ENCODE measurements around the gene G6PC2. TPM values are rescaled to one million over a fixed set of nuclear protein-coding genes. Genes with fewer than 3 reads are reported as not detected.
A peak's percentile ranks its signal among the peaks of the same experiment; 100 is the strongest.

G6PC2 gene
- total RNA-seq, 2 experiments from 2014 or later, result not detected

GRCh38 chr2:168889635-168890005, 11.5 kb upstream of the G6PC2 start:
- Histone ChIP-seq H3K36me3 (ENCODE audit: insufficient read depth, low read length) (peaks cover 39% of the 10 kb centered on the region), H3K9me3 (ENCODE audit: low read length) (no peaks in the 10 kb centered on the region), H3K4me3 (ENCODE audit: low read depth, low read length, poor library complexity, severe bottlenecking) (peak overlapping the region; percentile 93), H3K4me1 (ENCODE audit: insufficient read depth, low read length, poor library complexity, severe bottlenecking) (peaks cover 5% of the 10 kb centered on the region), H3K9me2 (ENCODE audit: insufficient read depth, low read length) (0 out of 2 replicates have a peak, but pooled peaks cover 3% of the 10 kb centered on the region), H3K27ac (ENCODE audit: low read depth, low read length, poor library complexity, severe bottlenecking) (peak overlapping the region; percentile 49), H3K4me2 (ENCODE audit: low read length) (peak overlapping the region; percentile 83), H2AFZ (ENCODE audit: low read length) (peak overlapping the region; percentile 96; the same call in 1 of the 2 replicates), H3K79me2 (ENCODE audit: insufficient read depth, low read depth, low read length) (peaks cover 12% of the 10 kb centered on the region), H4K20me1 (ENCODE audit: insufficient read depth, low read length) (no peaks in the 10 kb centered on the region)
- intact Hi-C loops (cut with micrococcal nuclease; ENCODE audit: unreplicated experiment), result loop anchor here (10.0 kb wide), 1 partner anchor 645 kb away; the partner anchor contains the start of gene STK39
- ChIA-PET POLR2A (no interaction called here), CTCF (ENCODE audit: unreplicated experiment) (no interaction called here)
- TF ChIP-seq, protein P1, sequence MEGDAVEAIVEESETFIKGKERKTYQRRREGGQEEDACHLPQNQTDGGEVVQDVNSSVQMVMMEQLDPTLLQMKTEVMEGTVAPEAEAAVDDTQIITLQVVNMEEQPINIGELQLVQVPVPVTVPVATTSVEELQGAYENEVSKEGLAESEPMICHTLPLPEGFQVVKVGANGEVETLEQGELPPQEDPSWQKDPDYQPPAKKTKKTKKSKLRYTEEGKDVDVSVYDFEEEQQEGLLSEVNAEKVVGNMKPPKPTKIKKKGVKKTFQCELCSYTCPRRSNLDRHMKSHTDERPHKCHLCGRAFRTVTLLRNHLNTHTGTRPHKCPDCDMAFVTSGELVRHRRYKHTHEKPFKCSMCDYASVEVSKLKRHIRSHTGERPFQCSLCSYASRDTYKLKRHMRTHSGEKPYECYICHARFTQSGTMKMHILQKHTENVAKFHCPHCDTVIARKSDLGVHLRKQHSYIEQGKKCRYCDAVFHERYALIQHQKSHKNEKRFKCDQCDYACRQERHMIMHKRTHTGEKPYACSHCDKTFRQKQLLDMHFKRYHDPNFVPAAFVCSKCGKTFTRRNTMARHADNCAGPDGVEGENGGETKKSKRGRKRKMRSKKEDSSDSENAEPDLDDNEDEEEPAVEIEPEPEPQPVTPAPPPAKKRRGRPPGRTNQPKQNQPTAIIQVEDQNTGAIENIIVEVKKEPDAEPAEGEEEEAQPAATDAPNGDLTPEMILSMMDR (conservative IDR thresholded peaks at IDR 0.05; ENCODE audit: low read length), result no peak
- no peak for TF ChIP-seq EZH2phosphoT487 (IDR thresholded peaks at IDR 0.05; ENCODE audit: borderline replicate concordance, low read depth, low read length)
- DNase-seq (ENCODE audit: low spot score), result peak; percentile 24
- no TSS peak for BruUV-seq (replicated peaks)

DNA sequence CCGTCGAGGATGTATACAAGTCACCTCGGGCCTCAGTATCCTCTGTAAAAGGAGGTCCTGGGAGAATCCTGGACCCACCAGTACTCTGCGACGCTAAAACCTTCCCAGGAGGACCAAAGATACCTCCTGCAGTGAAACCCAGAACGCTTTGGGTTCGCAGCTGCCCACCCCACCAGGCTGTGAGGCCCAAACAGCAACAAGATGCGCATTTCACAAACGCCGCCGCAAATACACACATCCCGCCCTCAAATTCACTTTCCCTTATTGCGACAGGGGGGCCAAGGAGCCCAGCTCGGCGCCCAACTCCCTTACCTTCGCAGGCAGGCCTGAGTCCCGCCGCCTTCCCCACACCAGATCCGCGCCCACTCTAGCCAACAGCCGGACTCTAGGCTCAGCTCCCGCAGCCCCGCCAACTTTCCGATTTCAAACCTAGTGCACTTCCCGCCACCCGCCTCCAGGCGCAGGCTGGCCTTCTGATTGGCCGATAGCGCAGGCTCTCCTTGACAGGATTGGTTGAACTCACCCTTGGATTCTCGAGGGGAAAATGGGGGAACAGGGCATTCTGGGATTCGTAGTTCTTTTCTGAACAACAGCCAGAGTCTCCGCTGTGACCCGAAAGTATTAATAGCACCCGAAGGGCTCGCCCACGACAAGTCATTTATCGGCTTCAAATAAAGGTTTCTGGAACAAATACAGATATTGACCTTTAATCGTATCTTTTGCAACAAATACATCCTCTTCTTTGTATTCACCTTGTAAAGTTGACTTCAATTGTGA, 10.9 kb upstream of the G6PC2 start, which contains the start of gene SPC25:
Gene SPC25 (minus strand): TSS at position 425 of the 777 bp plus-strand sequence. CDS start 911 bp downstream, outside the sequence.
- no peaks in the 10 kb centered on the region for H3K9me3 ChIP-seq (ENCODE audit: low read length)
- TSS peak; percentile 72 for BruUV-seq (replicated peaks)
- H3K9me2 ChIP-seq (ENCODE audit: insufficient read depth, low read length), result 0 out of 2 replicates have a peak, but pooled peaks cover 3% of the 10 kb centered on the region
- peak; percentile 95 for DNase-seq (ENCODE audit: low spot score)
- CTCF ChIA-PET (ENCODE audit: unreplicated experiment), result no interaction called here
- H2AFZ ChIP-seq (ENCODE audit: low read length), result peak within 1 kb of the TSS; percentile 96; the same call in 1 of the 2 replicates
- peak within 1 kb of the TSS; percentile 83 for H3K4me2 ChIP-seq (ENCODE audit: low read length)
- peaks cover 5% of the 10 kb centered on the region for H3K4me1 ChIP-seq (ENCODE audit: insufficient read depth, low read length, poor library complexity, severe bottlenecking)
- intact Hi-C loops (cut with micrococcal nuclease; ENCODE audit: unreplicated experiment), result loop anchor here (10.0 kb wide), 1 partner anchor 645 kb away; the partner anchor contains the start of gene STK39
- POLR2A ChIA-PET, result no interaction called here
- H3K27ac ChIP-seq (ENCODE audit: low read depth, low read length, poor library complexity, severe bottlenecking), result peak within 1 kb of the TSS; percentile 49
- TF ChIP-seq, protein P1 (conservative IDR thresholded peaks at IDR 0.05; ENCODE audit: low read length), result no peak
- TF ChIP-seq EZH2phosphoT487 (IDR thresholded peaks at IDR 0.05; ENCODE audit: borderline replicate concordance, low read depth, low read length), result no peak
- peak within 1 kb of the TSS; percentile 93 for H3K4me3 ChIP-seq (ENCODE audit: low read depth, low read length, poor library complexity, severe bottlenecking)
- no peaks in the 10 kb centered on the region for H4K20me1 ChIP-seq (ENCODE audit: insufficient read depth, low read length)
- H3K79me2 ChIP-seq (ENCODE audit: insufficient read depth, low read depth, low read length), result peaks cover 12% of the 10 kb centered on the region
- peaks cover 33% of the 10 kb centered on the region for H3K36me3 ChIP-seq (ENCODE audit: insufficient read depth, low read length)
